ENCODE results near the gene PSMF1.
"Not testable (repeated sequence)": the region's sequence is repeated elsewhere in the genome, so short reads cannot be mapped to it uniquely, and the experiment has no call there.

Gene PSMF1

GRCh38 chr20:1216527-1217427 is 98.4 kb downstream of the PSMF1 start:
- peaks cover 22% of the 10 kb centered on the region for H3K4me1 Mint-ChIP-seq (ENCODE audit: low read depth)
- H3K4me3 Mint-ChIP-seq; H3K9me3 Mint-ChIP-seq; H3K27ac Mint-ChIP-seq; H3K36me3 Mint-ChIP-seq (ENCODE audit: low read depth): not testable (repeated sequence)
- peaks cover 48% of the 10 kb centered on the region for H3K27me3 Mint-ChIP-seq (ENCODE audit: low read depth)

All from T-helper 1 cell treated with Interleukin-12 subunit alpha and Interleukin-12 subunit beta and Interleukin-4 antibody, amounts not matched to agents 30 μg/mL and 1 μg/mL, for 36 hours (primary cell).